Cardiac fibroblast (primary cell): ENCODE data around the gene MNS1.
"Not testable (repeated sequence)": the region's sequence is repeated elsewhere in the genome, so short reads cannot be mapped to it uniquely, and the experiment has no call there.

Source experiments
- DNase-seq, 2 donors: peaks; one replicate each; pipeline versions ENCODE4 v3.0.0 to v3.0.0-alpha.2; 2010; ENCODE audit warnings: low read depth in 2 of 2
- H3K4me3 ChIP-seq, 2 donors: replicated peaks in 1 of 2; 1 replicate in 1 of 2; 2 replicates in 1 of 2; pipeline ENCODE4 v1.5.1; 2011; ENCODE audit warnings: low read depth in 2 of 2, low read length in 2 of 2, mild to moderate bottlenecking in 2 of 2, moderate library complexity in 1 of 2
- TF ChIP-seq, protein P1 (sequence below): IDR thresholded peaks from one replicate; pipeline ENCODE4 v1.5.1; 2011; ENCODE audit warnings: low read depth, mild to moderate bottlenecking, low read length, inconsistent platforms

Gene MNS1

DNA sequence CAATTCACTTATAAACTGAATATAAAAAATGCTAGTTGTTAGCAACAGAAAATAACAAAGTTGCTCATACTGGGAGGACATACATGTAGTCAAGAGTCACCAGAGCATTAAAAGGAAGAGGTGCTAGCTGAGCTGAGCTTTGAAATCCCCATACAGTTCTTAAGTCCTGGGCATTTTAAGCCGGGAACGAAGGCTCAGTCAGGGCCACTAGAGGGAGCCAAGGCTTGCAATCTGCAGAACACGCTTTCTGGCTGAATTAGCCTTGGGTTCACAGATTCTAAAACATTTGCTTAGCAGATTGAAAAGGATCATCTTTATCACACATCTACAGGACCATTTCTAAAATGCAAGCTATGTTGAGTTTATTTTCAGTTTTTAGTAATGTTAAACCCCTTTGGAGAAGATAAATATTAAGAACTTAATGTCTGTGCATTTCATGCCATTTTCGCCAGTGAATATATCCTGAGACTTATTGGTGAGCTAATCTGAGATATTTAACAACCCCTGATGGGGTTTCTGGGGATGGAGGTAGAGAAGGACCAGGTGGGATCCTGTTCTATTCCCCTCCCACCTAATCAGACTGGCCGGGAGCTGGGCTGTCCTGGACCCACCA, 26.3 kb upstream of the MNS1 start:
- peak; percentile 88 for DNase-seq
- TF ChIP-seq, protein P1, sequence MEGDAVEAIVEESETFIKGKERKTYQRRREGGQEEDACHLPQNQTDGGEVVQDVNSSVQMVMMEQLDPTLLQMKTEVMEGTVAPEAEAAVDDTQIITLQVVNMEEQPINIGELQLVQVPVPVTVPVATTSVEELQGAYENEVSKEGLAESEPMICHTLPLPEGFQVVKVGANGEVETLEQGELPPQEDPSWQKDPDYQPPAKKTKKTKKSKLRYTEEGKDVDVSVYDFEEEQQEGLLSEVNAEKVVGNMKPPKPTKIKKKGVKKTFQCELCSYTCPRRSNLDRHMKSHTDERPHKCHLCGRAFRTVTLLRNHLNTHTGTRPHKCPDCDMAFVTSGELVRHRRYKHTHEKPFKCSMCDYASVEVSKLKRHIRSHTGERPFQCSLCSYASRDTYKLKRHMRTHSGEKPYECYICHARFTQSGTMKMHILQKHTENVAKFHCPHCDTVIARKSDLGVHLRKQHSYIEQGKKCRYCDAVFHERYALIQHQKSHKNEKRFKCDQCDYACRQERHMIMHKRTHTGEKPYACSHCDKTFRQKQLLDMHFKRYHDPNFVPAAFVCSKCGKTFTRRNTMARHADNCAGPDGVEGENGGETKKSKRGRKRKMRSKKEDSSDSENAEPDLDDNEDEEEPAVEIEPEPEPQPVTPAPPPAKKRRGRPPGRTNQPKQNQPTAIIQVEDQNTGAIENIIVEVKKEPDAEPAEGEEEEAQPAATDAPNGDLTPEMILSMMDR: peak; percentile 94

GRCh38 chr15:56490461-56490860, 25.5 kb upstream of the MNS1 start:
- TF ChIP-seq, protein P1: no peak
- H3K4me3 ChIP-seq: no peak overlapping the region
- no peak for DNase-seq

More for the DNA sequence above, 26.3 kb upstream of the MNS1 start:
- H3K4me3 ChIP-seq: no peak overlapping the region

DNA sequence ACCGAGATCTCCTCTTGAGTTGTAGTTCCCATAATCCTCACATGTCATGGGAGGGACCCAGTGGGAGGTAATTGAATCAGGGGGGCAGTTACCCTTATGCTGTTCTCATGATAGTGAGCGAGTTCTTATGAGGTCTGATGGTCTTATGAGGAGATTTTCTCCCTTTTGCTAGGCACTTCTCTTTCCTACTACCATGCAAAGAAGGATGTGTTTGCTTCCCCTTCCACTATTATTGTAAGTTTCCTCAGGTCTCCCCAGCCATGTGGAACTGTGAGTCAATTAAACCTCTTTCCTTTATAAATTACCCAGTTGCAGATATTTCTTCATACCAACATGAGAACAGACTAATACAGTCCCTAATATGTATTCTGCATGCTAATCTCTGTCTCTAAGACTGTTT, 21.3 kb upstream of the MNS1 start:
- H3K4me3 ChIP-seq, DNase-seq: not testable (repeated sequence)

- H3K4me3 ChIP-seq, DNase-seq: not testable (repeated sequence)
Measured at GRCh38 chr15:56485426-56485825, 20.5 kb upstream of the MNS1 start.

DNA sequence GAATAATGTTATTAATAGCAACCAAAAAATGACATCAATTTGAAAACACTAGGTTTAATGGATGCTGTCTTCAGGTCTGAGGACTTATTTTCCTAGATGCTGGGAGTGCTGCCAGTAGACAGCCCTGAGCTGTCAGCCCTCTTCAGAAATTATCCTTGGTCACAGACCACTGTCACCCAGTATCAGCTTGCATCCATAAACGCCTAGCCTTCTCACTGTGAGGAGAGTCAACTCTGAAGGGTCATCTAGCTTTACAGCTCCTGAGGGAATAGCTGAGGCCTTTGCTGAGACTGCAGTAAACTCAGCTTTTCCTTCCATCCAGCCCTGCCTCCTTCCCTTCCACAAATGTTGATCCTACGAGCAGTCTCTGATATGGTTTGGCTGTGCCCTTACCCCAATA, 19.4 kb upstream of the MNS1 start:
- DNase-seq: no peak
- TF ChIP-seq, protein P1: no peak
- no peak overlapping the region for H3K4me3 ChIP-seq

DNA sequence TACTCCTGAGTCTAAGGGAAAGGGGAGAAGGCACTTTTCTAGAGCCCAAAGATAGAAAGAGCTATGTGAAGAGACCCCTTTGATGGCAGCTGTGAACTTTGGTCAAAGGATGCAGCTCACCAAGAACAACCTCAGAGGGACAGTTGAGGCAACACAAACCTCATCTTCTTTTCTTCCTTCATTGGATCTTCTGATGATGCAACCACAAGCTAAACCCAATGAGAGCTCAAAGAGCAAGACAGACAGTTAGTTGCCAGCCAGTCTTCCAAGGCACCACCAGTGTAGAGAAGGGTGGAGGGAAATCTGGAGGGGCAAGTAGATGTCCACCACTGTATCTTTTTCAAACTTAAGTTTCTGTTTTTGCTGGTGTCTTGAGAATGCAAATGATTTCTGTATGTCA, 10.4 kb upstream of the MNS1 start:
- TF ChIP-seq, protein P1: no peak
- H3K4me3 ChIP-seq: no peak overlapping the region
- DNase-seq: no peak

DNA sequence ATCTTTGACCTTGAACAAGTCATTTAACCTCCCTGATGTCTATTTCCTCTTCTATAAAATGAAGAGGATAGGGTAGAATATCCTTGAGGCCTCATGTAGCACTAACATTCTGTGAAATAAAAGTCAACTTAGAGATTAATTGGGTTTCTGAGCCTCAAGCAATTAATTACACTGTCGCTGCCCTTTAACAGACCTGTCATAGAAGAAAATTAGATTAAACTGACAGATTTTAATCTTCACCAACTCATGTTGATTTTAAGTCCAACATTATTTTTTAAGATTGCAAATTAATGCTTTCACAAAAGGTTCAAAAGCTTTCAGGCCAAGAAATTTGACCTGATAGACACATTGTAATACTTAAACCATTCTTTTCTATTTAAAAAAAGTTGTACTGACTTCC, 8.1 kb upstream of the MNS1 start:
- DNase-seq: no peak
- TF ChIP-seq, protein P1: no peak
- no peak overlapping the region for H3K4me3 ChIP-seq

GRCh38 chr15:56472278-56472677, 7.3 kb upstream of the MNS1 start:
- TF ChIP-seq, protein P1: no peak

More at GRCh38 chr15:56472278-56472677, 7.3 kb upstream of the MNS1 start:
- DNase-seq: no peak
- no peak overlapping the region for H3K4me3 ChIP-seq
